Measurements from ENCODE around the gene SPECC1.

- no peak for TF ChIP-seq CTCF (IDR thresholded peaks at IDR 0.05; ENCODE audit: low read depth, low read length, poor library complexity, severe bottlenecking)
- TF ChIP-seq EZH2phosphoT487 (IDR thresholded peaks at IDR 0.05; ENCODE audit: borderline replicate concordance, low read length), result no peak
Observed at GRCh38 chr17:20257798-20258197, 248.6 kb downstream of the SPECC1 start.
